Spleen (tissue), 11 donors: ENCODE measurements around the gene IDUA. TPM values are rescaled to one million over a fixed set of nuclear protein-coding genes. Genes with fewer than 3 reads are reported as not detected.

Experiments used
- DNase-seq: peaks from one replicate; pipeline ENCODE4 v3.0.0-alpha.2; 2020
- H3K27ac ChIP-seq, 8 donors: fragments of 200-600 bp; sonication (generic) in 7 of 8; 1 replicate in 4 of 8; 2 replicates in 4 of 8; pipeline versions ENCODE4 v1.5.0 to v1.8.0; 2016 to 2021; ENCODE audit warnings: inconsistent platforms in 4 of 8, mild to moderate bottlenecking in 4 of 8, moderate library complexity in 1 of 8
- H3K27me3 ChIP-seq, 7 donors: fragments of 200-600 bp; sonication (generic) in 6 of 7; replicated peaks in 1 of 7; 1 replicate in 4 of 7; 2 replicates in 3 of 7; pipeline versions ENCODE4 v1.5.0 to v1.8.0; 2016 to 2021; ENCODE audit warnings: inconsistent platforms in 3 of 7, mild to moderate bottlenecking in 1 of 7
- H3K36me3 ChIP-seq, 6 donors: fragments of 200-600 bp; sonication (generic) in 5 of 6; 1 replicate in 4 of 6; 2 replicates in 2 of 6; pipeline versions ENCODE4 v1.5.0 to v1.8.0; 2016 to 2021; ENCODE audit warnings: inconsistent platforms in 2 of 6
- H3K4me1 ChIP-seq, 6 donors: fragments of 200-600 bp; sonication (generic) in 5 of 6; 1 replicate in 3 of 6; 2 replicates in 3 of 6; pipeline versions ENCODE4 v1.5.0 to v1.8.0; 2016 to 2021; ENCODE audit warnings: inconsistent platforms in 3 of 6
- H3K4me3 ChIP-seq, 8 donors: fragments of 200-600 bp; sonication (generic) in 7 of 8; 1 replicate in 4 of 8; 2 replicates in 4 of 8; pipeline versions ENCODE4 v1.5.0 to v1.8.0; 2016 to 2021; ENCODE audit warnings: inconsistent platforms in 4 of 8, mild to moderate bottlenecking in 4 of 8, moderate library complexity in 2 of 8
- H3K9me3 ChIP-seq, 8 donors: fragments of 200-600 bp; sonication (generic) in 7 of 8; 1 replicate in 4 of 8; 2 replicates in 4 of 8; pipeline versions ENCODE4 v1.5.0 to v1.8.0; 2016 to 2021; ENCODE audit warnings: inconsistent platforms in 4 of 8
- POLR2A ChIP-seq, 3 donors: fragments of 450-650 bp; IDR thresholded peaks; one replicate each; pipeline ENCODE4 v1.5.1; 2017; ENCODE audit warnings: antibody characterized with exemption in 3 of 3, mild to moderate bottlenecking in 1 of 3
- POLR2AphosphoS5 ChIP-seq, 3 donors: sonication (generic); formaldehyde crosslinking; IDR thresholded peaks; one replicate each; pipeline ENCODE4 v1.5.1; 2017; ENCODE audit warnings: antibody characterized with exemption in 3 of 3
- WGBS, 5 donors: extraction: QIAGEN DNeasy Blood & Tissue Kit in 3 of 5; methylation state at CpG; one replicate each; pipeline versions ENCODE4 v1.1.5 to v1.1.7; 2013 to 2018; 5-methylcytosine and 5-hydroxymethylcytosine counted together
- intact Hi-C: fragments of 100-400 bp; cut with DNase I; formaldehyde crosslinking; loops from one replicate; pipeline ENCODE4 v1.15.0; 2023; ENCODE audit warnings: low total_unique reads
- polyA plus RNA-seq, 3 donors: library from polyadenylated mRNA; stranded (reverse); fragments of 200-250 nt; gene quantifications; one replicate each; pipeline ENCODE4 v1.2.1, GENCODE V29; 2013
- total RNA-seq, 7 donors: library from RNA; depleted of rRNA in 3 of 7; stranded (reverse); fragments of >200 nt in 3 of 7; fragmentation: NEBNext Ultra II Directional in 4 of 7; extraction: Animal tissue kit (Norgen Biotek cat#: 25700) in 4 of 7; gene quantifications; one replicate each; pipeline versions ENCODE4 v1.1.0 to v1.2.1, GENCODE V29; 2016 to 2021
- TF ChIP-seq, protein P1 (sequence below), 11 experiments: fragments of 200-600 bp in 7 of 11; fragments of 450-650 bp in 4 of 11; sonication (generic) in 4 of 11; IDR thresholded peaks in 8 of 11; conservative IDR thresholded peaks in 3 of 11; 1 replicate in 7 of 11; 2 replicates in 4 of 11; pipeline versions ENCODE4 v1.4.0 to v1.8.0; 2016 to 2021; ENCODE audit warnings: antibody characterized with exemption in 11 of 11, inconsistent platforms in 4 of 11, mild to moderate bottlenecking in 1 of 11
- donor health status: healthy with polysubstance abuse.
- donor health status: DM: no; HTN: no; CAD: no; lungs with moderate emphysema.
- donor health status: DM: no; HTN: no; CAD: no.
- donor health status: Bipolar disorder and iron deficiency.
- donor health status: healthy.
- donor health status: DM: no; HTN: no; CAD: no.
- donor health status: DM: yes; HTN: yes; CAD: no.

Gene IDUA
- total and polyA plus RNA-seq, 10 donors = 11.5 to 58.3 (median 24.4) TPM

DNA sequence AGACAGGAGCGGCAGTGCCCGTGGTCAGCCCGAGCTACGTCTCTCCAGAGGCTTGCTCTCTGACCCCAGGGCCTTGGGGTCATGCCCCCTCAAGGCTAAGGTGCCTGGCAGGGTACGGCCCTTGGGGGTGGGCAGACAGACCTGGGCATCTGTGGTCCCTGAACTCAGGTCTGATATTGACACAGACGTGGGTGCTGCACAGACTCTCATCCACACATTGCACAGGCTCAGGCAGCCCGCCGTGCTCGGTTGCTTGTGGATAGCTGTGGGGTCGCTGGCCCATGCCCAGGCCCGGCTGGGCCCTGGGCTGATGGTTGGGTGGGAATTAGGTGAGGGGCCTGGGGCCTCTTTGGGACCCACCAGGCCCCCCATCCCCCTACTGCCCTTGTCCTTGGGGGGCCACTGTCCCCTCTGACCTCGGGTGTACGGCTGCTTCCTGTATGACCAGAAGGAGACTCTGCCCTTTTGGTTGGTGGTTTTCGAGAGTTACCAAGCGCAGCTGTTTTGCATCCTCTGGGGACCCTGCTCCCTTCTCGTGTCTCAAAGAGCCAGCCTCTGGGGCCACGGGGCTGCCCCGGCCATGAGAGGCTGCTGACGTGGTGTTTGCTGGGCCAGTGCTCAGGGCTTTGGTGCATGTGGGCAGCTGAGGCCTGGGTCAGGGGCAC, 34.7 kb downstream of the IDUA start:
- intact Hi-C loops = no loop called here
- 48 to 72% (median 63%) methylated on average over 8 to 19 of the region's 19 CpGs for WGBS, 5 donors
- peak overlapping the region in 1 of 8 donors; percentile 54 for H3K27ac ChIP-seq
- peaks cover 0 to 35% (median 23%) of the 10 kb centered on the region in 6 donors for H3K4me1 ChIP-seq
- peaks cover 0 to 26% (median 14%) of the 10 kb centered on the region in 6 donors for H3K36me3 ChIP-seq
- H3K4me3 ChIP-seq = no peak overlapping the region
- no peaks in the 10 kb centered on the region for H3K27me3 ChIP-seq
- peak in 1 of 3 donors; percentile 7 for TF ChIP-seq POLR2AphosphoS5 (IDR thresholded peaks at IDR 0.05)
- TF ChIP-seq, protein P1, sequence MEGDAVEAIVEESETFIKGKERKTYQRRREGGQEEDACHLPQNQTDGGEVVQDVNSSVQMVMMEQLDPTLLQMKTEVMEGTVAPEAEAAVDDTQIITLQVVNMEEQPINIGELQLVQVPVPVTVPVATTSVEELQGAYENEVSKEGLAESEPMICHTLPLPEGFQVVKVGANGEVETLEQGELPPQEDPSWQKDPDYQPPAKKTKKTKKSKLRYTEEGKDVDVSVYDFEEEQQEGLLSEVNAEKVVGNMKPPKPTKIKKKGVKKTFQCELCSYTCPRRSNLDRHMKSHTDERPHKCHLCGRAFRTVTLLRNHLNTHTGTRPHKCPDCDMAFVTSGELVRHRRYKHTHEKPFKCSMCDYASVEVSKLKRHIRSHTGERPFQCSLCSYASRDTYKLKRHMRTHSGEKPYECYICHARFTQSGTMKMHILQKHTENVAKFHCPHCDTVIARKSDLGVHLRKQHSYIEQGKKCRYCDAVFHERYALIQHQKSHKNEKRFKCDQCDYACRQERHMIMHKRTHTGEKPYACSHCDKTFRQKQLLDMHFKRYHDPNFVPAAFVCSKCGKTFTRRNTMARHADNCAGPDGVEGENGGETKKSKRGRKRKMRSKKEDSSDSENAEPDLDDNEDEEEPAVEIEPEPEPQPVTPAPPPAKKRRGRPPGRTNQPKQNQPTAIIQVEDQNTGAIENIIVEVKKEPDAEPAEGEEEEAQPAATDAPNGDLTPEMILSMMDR (IDR thresholded peaks at IDR 0.05 in 8 of 11, conservative IDR thresholded peaks at IDR 0.05 in 3 of 11) = no peak
- H3K9me3 ChIP-seq = no peaks in the 10 kb centered on the region
- no peak for DNase-seq

DNA sequence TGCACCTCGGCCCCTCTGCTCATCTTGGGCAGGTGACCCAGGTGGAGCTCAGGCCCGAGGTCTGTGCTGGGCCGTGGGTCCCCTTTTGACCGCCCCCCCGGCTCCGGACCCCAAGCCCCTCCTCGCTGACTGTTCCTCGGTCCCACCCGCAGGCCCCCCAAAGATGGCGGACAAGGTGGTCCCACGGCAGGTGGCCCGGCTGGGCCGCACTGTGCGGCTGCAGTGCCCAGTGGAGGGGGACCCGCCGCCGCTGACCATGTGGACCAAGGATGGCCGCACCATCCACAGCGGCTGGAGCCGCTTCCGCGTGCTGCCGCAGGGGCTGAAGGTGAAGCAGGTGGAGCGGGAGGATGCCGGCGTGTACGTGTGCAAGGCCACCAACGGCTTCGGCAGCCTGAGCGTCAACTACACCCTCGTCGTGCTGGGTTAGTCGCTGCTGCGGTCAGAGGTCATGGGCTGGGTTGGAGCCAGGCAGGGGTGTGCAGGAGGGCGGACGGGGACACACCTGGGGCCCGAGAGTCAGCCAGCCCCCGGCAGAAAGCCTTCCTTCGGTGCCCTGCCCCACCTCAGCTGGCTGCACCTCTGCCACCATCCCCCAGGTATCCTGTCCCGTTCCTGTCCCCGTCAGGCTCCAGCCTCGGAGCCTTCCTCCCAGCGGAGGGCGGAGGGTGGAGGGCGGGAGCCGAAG, 35.4 kb downstream of the IDUA start:
- 89 to 96% (median 93%) methylated on average over 30 to 46 of the region's 46 CpGs for WGBS, 5 donors
- DNase-seq = no peak
- TF ChIP-seq POLR2AphosphoS5 (IDR thresholded peaks at IDR 0.05) = no peak
- TF ChIP-seq POLR2A (IDR thresholded peaks at IDR 0.05) = no peak
- TF ChIP-seq, protein P1 (IDR thresholded peaks at IDR 0.05 in 8 of 11, conservative IDR thresholded peaks at IDR 0.05 in 3 of 11) = no peak
- Histone ChIP-seq H3K4me1 (peaks cover 0 to 37% (median 21%) of the 10 kb centered on the region in 6 donors), H3K27ac (peak overlapping the region in 1 of 8 donors; percentile 54), H3K36me3 (peaks cover 0 to 26% (median 14%) of the 10 kb centered on the region in 6 donors), H3K9me3 (no peaks in the 10 kb centered on the region), H3K27me3 (no peaks in the 10 kb centered on the region), H3K4me3 (no peak overlapping the region)
- intact Hi-C loops = no loop called here

DNA sequence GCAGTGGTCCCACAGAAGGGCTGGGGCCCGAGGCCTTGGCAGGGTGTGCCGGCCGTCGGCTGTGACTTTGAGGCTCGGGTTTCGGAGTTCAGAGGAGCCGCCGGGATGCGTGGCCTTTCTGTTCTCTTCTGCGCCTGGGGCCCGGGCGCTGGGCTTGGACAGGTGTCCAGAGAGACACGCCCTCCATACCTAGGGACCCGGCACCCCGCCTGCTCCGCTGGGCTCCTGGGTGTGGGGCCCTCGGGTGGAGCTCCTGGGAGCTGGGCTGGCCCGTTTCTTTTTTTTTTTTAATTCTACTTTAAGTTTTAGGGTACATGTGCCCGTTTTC, 35.9 kb downstream of the IDUA start:
- no peak for DNase-seq
- peaks cover 0 to 26% (median 14%) of the 10 kb centered on the region in 6 donors for H3K36me3 ChIP-seq
- peaks cover 0 to 37% (median 21%) of the 10 kb centered on the region in 6 donors for H3K4me1 ChIP-seq
- H3K4me3 ChIP-seq = no peak overlapping the region
- no peaks in the 10 kb centered on the region for H3K9me3 ChIP-seq
- no peak for TF ChIP-seq POLR2AphosphoS5 (IDR thresholded peaks at IDR 0.05)
- TF ChIP-seq POLR2A (IDR thresholded peaks at IDR 0.05) = no peak
- TF ChIP-seq, protein P1 (IDR thresholded peaks at IDR 0.05 in 8 of 11, conservative IDR thresholded peaks at IDR 0.05 in 3 of 11) = no peak
- no peak overlapping the region for H3K27ac ChIP-seq
- intact Hi-C loops = no loop called here
- WGBS, 5 donors = 90 to 94% (median 93%) methylated on average over 10 to 19 of the region's 19 CpGs
- no peaks in the 10 kb centered on the region for H3K27me3 ChIP-seq

DNA sequence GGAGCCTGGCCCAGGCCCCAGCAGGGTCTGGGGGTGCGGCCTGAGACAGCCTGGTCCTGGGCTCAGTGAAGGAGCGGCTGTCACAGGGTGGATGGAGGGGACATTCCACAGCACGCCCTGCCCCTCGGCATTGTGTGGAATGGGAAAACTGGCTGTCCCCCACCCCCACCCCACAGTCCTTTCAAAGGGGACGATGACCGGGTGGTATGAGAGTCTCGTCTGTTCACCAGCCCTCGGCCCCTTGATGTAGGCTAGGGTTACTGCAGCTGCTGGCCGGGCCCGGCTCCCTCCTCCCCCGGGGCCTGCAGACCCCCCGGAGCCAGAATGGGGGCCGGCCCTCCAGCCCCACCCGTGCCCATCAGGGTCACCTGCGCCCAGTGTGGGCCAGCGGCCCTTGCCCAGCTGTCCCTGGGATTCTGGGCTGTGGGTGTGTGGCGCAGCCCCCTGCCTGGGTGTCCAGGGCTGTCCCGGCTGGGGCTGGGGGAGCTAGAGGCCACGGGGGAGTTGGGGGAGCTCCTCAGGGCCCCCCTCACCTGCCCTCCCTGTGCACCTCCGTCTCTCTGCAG, 36.3 kb downstream of the IDUA start:
- WGBS, 5 donors = 85 to 96% (median 94%) methylated on average over 3 to 20 of the region's 20 CpGs

More for the DNA sequence above, 36.3 kb downstream of the IDUA start:
- TF ChIP-seq POLR2A (IDR thresholded peaks at IDR 0.05) (no peak), POLR2AphosphoS5 (IDR thresholded peaks at IDR 0.05) (no peak)
- TF ChIP-seq, protein P1 (IDR thresholded peaks at IDR 0.05 in 8 of 11, conservative IDR thresholded peaks at IDR 0.05 in 3 of 11) = no peak
- Histone ChIP-seq H3K9me3 (no peaks in the 10 kb centered on the region), H3K4me1 (peaks cover 0 to 37% (median 21%) of the 10 kb centered on the region in 6 donors), H3K27me3 (peaks cover 0 to 1% (median 0%) of the 10 kb centered on the region in 7 donors), H3K4me3 (no peak overlapping the region), H3K36me3 (peaks cover 0 to 26% (median 14%) of the 10 kb centered on the region in 6 donors), H3K27ac (no peak overlapping the region)
- DNase-seq = no peak
- intact Hi-C loops = no loop called here
